HepG2 (cell line): ENCODE data around the gene PMS1. TPM values are rescaled to one million over a fixed set of nuclear protein-coding genes. Genes with fewer than 3 reads are reported as not detected.

Experiments used
- ARID4A ChIP-seq: sonication (generic); formaldehyde crosslinking; IDR thresholded peaks from 2 replicates; pipeline ENCODE4 v1.5.0; 2020; ENCODE audit warnings: mild to moderate bottlenecking, missing genetic modification reagents, borderline replicate concordance
- DR1 ChIP-seq: sonication (generic); formaldehyde crosslinking; IDR thresholded peaks from 2 replicates; pipeline ENCODE4 v1.8.0; 2021; ENCODE audit warnings: mild to moderate bottlenecking, missing genetic modification reagents, inconsistent platforms
- GTF2F1 ChIP-seq: fragments of 150-350 bp; IDR thresholded peaks from 2 replicates; pipeline ENCODE4 v1.6.1; 2014; ENCODE audit warnings: low read length
- HOXA3 ChIP-seq: sonication (generic); formaldehyde crosslinking; IDR thresholded peaks from 2 replicates; pipeline ENCODE4 v1.5.0; 2020; ENCODE audit warnings: missing genetic modification reagents
- MTF1 ChIP-seq: sonication (generic); formaldehyde crosslinking; IDR thresholded peaks from 2 replicates; pipeline ENCODE4 v1.5.0; 2020; ENCODE audit warnings: missing genetic modification reagents
- PBX2 ChIP-seq: IDR thresholded peaks from 2 replicates; pipeline ENCODE4 v1.6.1; 2016; ENCODE audit warnings: control low read depth
- POLR2AphosphoS5 ChIP-seq: IDR thresholded peaks from 2 replicates; pipeline ENCODE4 v1.6.1; 2012; ENCODE audit warnings: low read depth, low read length
- THAP9 ChIP-seq: sonication (generic); formaldehyde crosslinking; IDR thresholded peaks from 2 replicates; pipeline ENCODE4; 2020; ENCODE audit warnings: missing genetic modification reagents, mild to moderate bottlenecking, borderline replicate concordance
- ZNF160 ChIP-seq: sonication (generic); formaldehyde crosslinking; IDR thresholded peaks from 2 replicates; pipeline ENCODE4 v1.8.0; 2022; ENCODE audit warnings: mild to moderate bottlenecking, inconsistent platforms, missing genetic modification reagents
- ZNF24 ChIP-seq: fragments of 450-650 bp; IDR thresholded peaks from 2 replicates; pipeline ENCODE4 v1.6.1; 2017; ENCODE audit warnings: antibody characterized with exemption, mild to moderate bottlenecking
- ZNF335 ChIP-seq: sonication (generic); formaldehyde crosslinking; IDR thresholded peaks from 2 replicates; pipeline ENCODE4 v1.4.0; 2020; ENCODE audit warnings: missing genetic modification reagents
- ZNF451 ChIP-seq: sonication (generic); formaldehyde crosslinking; IDR thresholded peaks from 2 replicates; pipeline ENCODE4 v1.5.0; 2020; ENCODE audit warnings: mild to moderate bottlenecking, missing genetic modification reagents
- ZNF569 ChIP-seq: sonication (generic); formaldehyde crosslinking; IDR thresholded peaks from 2 replicates; pipeline ENCODE4 v1.5.0; 2020; ENCODE audit warnings: mild to moderate bottlenecking, missing genetic modification reagents, moderate library complexity, borderline replicate concordance
- polyA plus RNA-seq, 8 experiments: library from polyadenylated mRNA; depleted of rRNA in 3 of 8; stranded (reverse) in 7 of 8; unstranded in 1 of 8; fragments of >200 nt; fragmentation: Illumina TruSeq in 4 of 8; extraction: Trizol in 4 of 8; gene quantifications; 2 replicates each; pipeline versions ENCODE4 v1.2.1 to v1.2.3, GENCODE V29; 2011 to 2016; ENCODE audit warnings: low read depth in 4 of 8, missing spikeins in 1 of 8, mixed read lengths in 1 of 8; ENCODE audit not compliant: insufficient read depth in 1 of 8
- total RNA-seq, 5 experiments: library from RNA; depleted of rRNA; stranded (reverse); fragments of >200 nt; fragmentation: Illumina TruSeq; extraction: Trizol; gene quantifications; 2 replicates each; pipeline ENCODE4 v1.2.3, GENCODE V29; 2016; ENCODE audit warnings: low read depth in 1 of 5
- TF ChIP-seq, protein P1 (sequence below): sonication (generic); formaldehyde crosslinking; IDR thresholded peaks from 2 replicates; pipeline ENCODE4 v1.8.0; 2022; ENCODE audit warnings: missing genetic modification reagents, mild to moderate bottlenecking, inconsistent platforms, borderline replicate concordance
- TF ChIP-seq, protein P2 (sequence below): IDR thresholded peaks from 2 replicates; pipeline ENCODE4 v1.6.1; 2016; ENCODE audit warnings: mild to moderate bottlenecking

PMS1 gene
- total and polyA plus RNA-seq, 2 of the 13 experiments (the other 11 are each of a cell fraction or from before 2014, with no cell fraction given), result 14.6 to 39.9 TPM

GRCh38 chr2:189762551-189763298 is 21.5 kb upstream of the PMS1 start, which contains the start of gene OSGEPL1 (continued):
- TF ChIP-seq, protein P1, sequence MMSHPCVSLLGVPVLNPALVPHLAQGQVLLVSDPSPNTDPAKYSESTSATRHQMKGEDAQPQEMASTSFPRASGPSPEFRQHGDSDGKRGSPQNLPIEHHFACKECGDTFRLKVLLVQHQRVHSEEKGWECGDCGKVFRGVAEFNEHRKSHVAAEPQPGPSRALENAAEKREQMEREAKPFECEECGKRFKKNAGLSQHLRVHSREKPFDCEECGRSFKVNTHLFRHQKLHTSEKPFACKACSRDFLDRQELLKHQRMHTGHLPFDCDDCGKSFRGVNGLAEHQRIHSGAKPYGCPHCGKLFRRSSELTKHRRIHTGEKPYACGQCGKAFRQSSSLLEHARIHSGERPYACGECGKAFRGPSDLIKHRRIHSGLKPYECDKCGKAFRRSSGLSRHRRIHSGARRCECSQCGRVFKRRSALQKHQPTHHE, result peak; percentile 76; the same call in 1 of the 2 replicates
- 0 out of 2 replicates have a peak, but pooled peaks have one; percentile 7 for TF ChIP-seq PBX2 (CRISPR knock-in tag)
- peak; percentile 34; the same call in 1 of the 2 replicates for TF ChIP-seq ZNF160 (CRISPR knock-in tag)
- TF ChIP-seq ARID4A, result peak; percentile 91
- TF ChIP-seq GTF2F1, result no peak
- TF ChIP-seq ZNF451 (CRISPR knock-in tag), result 0 out of 2 replicates have a peak, but pooled peaks have one; percentile 47
- TF ChIP-seq, protein P2, sequence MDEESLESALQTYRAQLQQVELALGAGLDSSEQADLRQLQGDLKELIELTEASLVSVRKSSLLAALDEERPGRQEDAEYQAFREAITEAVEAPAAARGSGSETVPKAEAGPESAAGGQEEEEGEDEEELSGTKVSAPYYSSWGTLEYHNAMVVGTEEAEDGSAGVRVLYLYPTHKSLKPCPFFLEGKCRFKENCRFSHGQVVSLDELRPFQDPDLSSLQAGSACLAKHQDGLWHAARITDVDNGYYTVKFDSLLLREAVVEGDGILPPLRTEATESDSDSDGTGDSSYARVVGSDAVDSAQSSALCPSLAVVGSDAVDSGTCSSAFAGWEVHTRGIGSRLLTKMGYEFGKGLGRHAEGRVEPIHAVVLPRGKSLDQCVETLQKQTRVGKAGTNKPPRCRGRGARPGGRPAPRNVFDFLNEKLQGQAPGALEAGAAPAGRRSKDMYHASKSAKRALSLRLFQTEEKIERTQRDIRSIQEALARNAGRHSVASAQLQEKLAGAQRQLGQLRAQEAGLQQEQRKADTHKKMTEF (CRISPR knock-in tag), result peak; percentile 92
- peak; percentile 66 for TF ChIP-seq DR1 (CRISPR knock-in tag)
- TF ChIP-seq ZNF335, result 0 out of 2 replicates have a peak, but pooled peaks have one; percentile 64
- TF ChIP-seq THAP9 (CRISPR knock-in tag), result peak; percentile 80; the same call in 1 of the 2 replicates
- peak; percentile 95 for TF ChIP-seq POLR2AphosphoS5
- TF ChIP-seq MTF1 (CRISPR knock-in tag), result no peak
- no peak for TF ChIP-seq ZNF24
- peak; percentile 89; the same call in 1 of the 2 replicates for TF ChIP-seq ZNF569 (CRISPR knock-in tag)
- TF ChIP-seq HOXA3, result peak; percentile 93
